ENCODE measurements around the gene ARHGEF37.
"Not testable (repeated sequence)": the region's sequence is repeated elsewhere in the genome, so short reads cannot be mapped to it uniquely, and the experiment has no call there.

ARHGEF37 gene

GRCh38 chr5:149631506-149631905 lies 50.2 kb downstream of the ARHGEF37 start:
- no peak for DNase-seq

- DNase-seq, result peak in 1 of 2 donors; percentile 9
These were observed 51.3 kb downstream of the ARHGEF37 start for GRCh38 chr5:149632311-149633251.

GRCh38 chr5:149633476-149634350 lies 52.4 kb downstream of the ARHGEF37 start:
- DNase-seq, result no peak

GRCh38 chr5:149635394-149635793 lies 54.1 kb downstream of the ARHGEF37 start:
- DNase-seq, result no peak

GRCh38 chr5:149636191-149636860 lies 55.0 kb downstream of the ARHGEF37 start:
- DNase-seq, result no peak

- DNase-seq, result peak in 1 of 2 donors; percentile 12
These were observed 55.6 kb downstream of the ARHGEF37 start for GRCh38 chr5:149636861-149637246.

GRCh38 chr5:149638136-149638535 lies 56.8 kb downstream of the ARHGEF37 start:
- DNase-seq, result no peak

- DNase-seq, result no peak
These were observed 57.4 kb downstream of the ARHGEF37 start for GRCh38 chr5:149638546-149639241.

- no peak for DNase-seq
These were observed 58.4 kb downstream of the ARHGEF37 start for GRCh38 chr5:149639737-149640136.

- DNase-seq, result no peak
These were observed 59.2 kb downstream of the ARHGEF37 start for GRCh38 chr5:149640350-149640999.

GRCh38 chr5:149641000-149641576 lies 59.8 kb downstream of the ARHGEF37 start:
- no peak for DNase-seq

- no peak for DNase-seq
These were observed 60.3 kb downstream of the ARHGEF37 start for GRCh38 chr5:149641600-149641999.

GRCh38 chr5:149643781-149644180 lies 62.5 kb downstream of the ARHGEF37 start:
- no peak for DNase-seq

GRCh38 chr5:149644629-149645028 lies 63.3 kb downstream of the ARHGEF37 start:
- no peak for DNase-seq

GRCh38 chr5:149645236-149645635 lies 63.9 kb downstream of the ARHGEF37 start:
- DNase-seq, result no peak

- no peak for DNase-seq
These were observed 64.4 kb downstream of the ARHGEF37 start for GRCh38 chr5:149645725-149646124.

- peak; percentile 25 to 36 for DNase-seq
These were observed 65.3 kb downstream of the ARHGEF37 start for GRCh38 chr5:149646564-149646963.

- DNase-seq, result no peak
These were observed 66.0 kb downstream of the ARHGEF37 start for GRCh38 chr5:149647334-149647733.

GRCh38 chr5:149648464-149649393 lies 67.4 kb downstream of the ARHGEF37 start:
- peak in 1 of 2 donors; percentile 11 for DNase-seq

- not testable (repeated sequence) for DNase-seq
These were observed 68.4 kb downstream of the ARHGEF37 start for GRCh38 chr5:149649730-149650129.
